Measurements from ENCODE around the gene DUSP15. TPM values are rescaled to one million over a fixed set of nuclear protein-coding genes. Genes with fewer than 3 reads are reported as not detected.
A peak's percentile ranks its signal among the peaks of the same experiment; 100 is the strongest.

The DUSP15 gene
- total and polyA plus RNA-seq, 2 of the 4 experiments (the other 2 are of a cell fraction), result not detected

DNA sequence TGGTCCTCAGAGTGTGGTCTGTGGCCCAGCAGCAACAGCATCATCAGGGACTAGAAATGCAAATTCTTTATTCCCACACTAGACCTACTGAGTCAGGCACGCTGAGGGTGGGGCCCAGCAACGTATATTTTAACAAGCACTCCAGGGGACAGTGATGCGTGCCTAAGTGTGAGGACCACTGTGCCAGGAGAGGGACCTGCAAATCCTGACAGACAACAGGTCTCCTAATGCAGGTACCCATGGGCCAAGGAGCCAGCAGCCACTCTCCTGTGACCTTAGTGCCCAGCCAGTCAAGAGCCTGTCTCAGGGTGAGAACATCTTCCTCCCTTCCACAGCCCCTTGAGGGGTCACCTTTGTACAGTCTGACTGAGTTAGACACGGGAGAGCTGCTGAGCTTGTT lies 59.1 kb downstream of the DUSP15 start:
- Histone ChIP-seq H3K4me2 (ENCODE audit: low read depth, low read length) (no peak overlapping the region), H3K4me1 (ENCODE audit: control insufficient read depth, insufficient read depth, low read length) (peaks cover 25% of the 10 kb centered on the region), H3K9me3 (ENCODE audit: control insufficient read depth, insufficient read depth, low read length) (no peaks in the 10 kb centered on the region), H3K27me3 (ENCODE audit: control insufficient read depth, insufficient read depth, low read length) (no peaks in the 10 kb centered on the region), H2BK5ac (ENCODE audit: low read depth, low read length, poor library complexity, severe bottlenecking) (peak overlapping the region; percentile 6), H3K27ac (ENCODE audit: insufficient read depth, low read length) (no peak overlapping the region), H3K36me3 (ENCODE audit: control insufficient read depth, insufficient read depth, low read length) (no peaks in the 10 kb centered on the region), H3K14ac (replicated peaks; ENCODE audit: low read depth, low read length) (peak overlapping the region; percentile 84), H2BK20ac (ENCODE audit: low read depth, low read length) (peak overlapping the region; percentile 68; the same call in 1 of the 2 replicates), H2AK5ac (ENCODE audit: low read depth, low read length) (peak overlapping the region; percentile 96), H3K56ac (ENCODE audit: extremely low read depth, insufficient read depth, low read length) (no peak overlapping the region), H4K20me1 (ENCODE audit: insufficient read depth, low read length) (0 out of 2 replicates have a peak, but pooled peaks cover 4% of the 10 kb centered on the region), H3K79me1 (ENCODE audit: low read depth in 1 of 2, low read length in 2 of 2) (peaks cover 3 to 18% of the 10 kb centered on the region in 2 experiments; a peak in 3 of 4 replicates), H4K91ac (ENCODE audit: insufficient read depth, low read depth, low read length) (peak overlapping the region; percentile 17; the same call in 1 of the 2 replicates), H3K9ac (ENCODE audit: low read depth, low read length) (no peak overlapping the region), H2AK9ac (replicated peaks; ENCODE audit: low read depth, low read length, poor library complexity) (peak overlapping the region; percentile 59), H3K18ac (ENCODE audit: low read depth, low read length) (peak overlapping the region; percentile 11; the same call in 1 of the 2 replicates), H2BK15ac (ENCODE audit: low read depth, low read length) (peak overlapping the region; percentile 83; the same call in 1 of the 3 replicates), H3K9me1 (ENCODE audit: insufficient read depth, low read length) (peaks cover 24% of the 10 kb centered on the region), H2AFZ (replicated peaks; ENCODE audit: low read length, poor library complexity) (peak overlapping the region; percentile 29), H4K5ac (ENCODE audit: low read depth, low read length) (peak overlapping the region; percentile 11; the same call in 1 of the 2 replicates), H3K4me3 (ENCODE audit: insufficient read depth, low read depth, low read length) (no peak overlapping the region), H2BK120ac (ENCODE audit: low read depth, low read length) (peak overlapping the region; percentile 90; the same call in 1 of the 2 replicates), H3K4ac (ENCODE audit: low read depth, low read length) (peak overlapping the region; percentile 74), H4K8ac (ENCODE audit: low read depth in 2 of 2, low read length in 2 of 2) (peak overlapping the region in 1 of 2 experiments; percentile 52; a peak in 1 of 4 replicates), H3K23ac (ENCODE audit: low read depth, low read length) (0 out of 2 replicates have a peak overlapping the region, but pooled peaks have one; percentile 30)
- intact Hi-C loops (cut with micrococcal nuclease) (no loop called here), in situ Hi-C loops (cut with MboI; ENCODE audit: low sequenced_read_pairs) (no loop called here), dilution Hi-C loops (cut with HindIII; ENCODE audit: low sequenced_read_pairs, unreplicated experiment) (no loop called here)
- 100% methylated on average over 1 of the region's 4 CpGs; no CpG with 5 or more reads in 1 of the 2 experiments for WGBS, 2 experiments (ENCODE audit: extremely low coverage in 2 of 2, insufficient read length in 1 of 2)
- ATAC-seq (ENCODE audit: low read depth) (no peak), DNase-seq (no peak)
- ChIA-PET POLR2A (ENCODE audit: unreplicated experiment) (no interaction called here), CTCF (interaction anchor here (1.2 kb wide), 1 partner anchor 12 kb away, joined by 3 read pairs; no protein-coding TSS in a partner anchor)
- BruUV-seq (replicated peaks), result no TSS peak
- no peak for TF ChIP-seq POLR2A (IDR thresholded peaks at IDR 0.05; ENCODE audit: low read depth, low read length)
- TF ChIP-seq, protein P1, sequence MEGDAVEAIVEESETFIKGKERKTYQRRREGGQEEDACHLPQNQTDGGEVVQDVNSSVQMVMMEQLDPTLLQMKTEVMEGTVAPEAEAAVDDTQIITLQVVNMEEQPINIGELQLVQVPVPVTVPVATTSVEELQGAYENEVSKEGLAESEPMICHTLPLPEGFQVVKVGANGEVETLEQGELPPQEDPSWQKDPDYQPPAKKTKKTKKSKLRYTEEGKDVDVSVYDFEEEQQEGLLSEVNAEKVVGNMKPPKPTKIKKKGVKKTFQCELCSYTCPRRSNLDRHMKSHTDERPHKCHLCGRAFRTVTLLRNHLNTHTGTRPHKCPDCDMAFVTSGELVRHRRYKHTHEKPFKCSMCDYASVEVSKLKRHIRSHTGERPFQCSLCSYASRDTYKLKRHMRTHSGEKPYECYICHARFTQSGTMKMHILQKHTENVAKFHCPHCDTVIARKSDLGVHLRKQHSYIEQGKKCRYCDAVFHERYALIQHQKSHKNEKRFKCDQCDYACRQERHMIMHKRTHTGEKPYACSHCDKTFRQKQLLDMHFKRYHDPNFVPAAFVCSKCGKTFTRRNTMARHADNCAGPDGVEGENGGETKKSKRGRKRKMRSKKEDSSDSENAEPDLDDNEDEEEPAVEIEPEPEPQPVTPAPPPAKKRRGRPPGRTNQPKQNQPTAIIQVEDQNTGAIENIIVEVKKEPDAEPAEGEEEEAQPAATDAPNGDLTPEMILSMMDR (conservative IDR thresholded peaks at IDR 0.05; ENCODE audit: low read depth, low read length), result no peak
- TF ChIP-seq MXI1 (IDR thresholded peaks at IDR 0.05; ENCODE audit: borderline replicate concordance, low read depth, low read length), result no peak
- TF ChIP-seq RFX5 (IDR thresholded peaks at IDR 0.05; ENCODE audit: low read depth, low read length), result no peak
- no peak for TF ChIP-seq RCOR1 (IDR thresholded peaks at IDR 0.05; ENCODE audit: insufficient replicate concordance, low read length)
- no peak for TF ChIP-seq CEBPB (IDR thresholded peaks at IDR 0.05; ENCODE audit: low read depth, low read length)
- TF ChIP-seq, protein P2, sequence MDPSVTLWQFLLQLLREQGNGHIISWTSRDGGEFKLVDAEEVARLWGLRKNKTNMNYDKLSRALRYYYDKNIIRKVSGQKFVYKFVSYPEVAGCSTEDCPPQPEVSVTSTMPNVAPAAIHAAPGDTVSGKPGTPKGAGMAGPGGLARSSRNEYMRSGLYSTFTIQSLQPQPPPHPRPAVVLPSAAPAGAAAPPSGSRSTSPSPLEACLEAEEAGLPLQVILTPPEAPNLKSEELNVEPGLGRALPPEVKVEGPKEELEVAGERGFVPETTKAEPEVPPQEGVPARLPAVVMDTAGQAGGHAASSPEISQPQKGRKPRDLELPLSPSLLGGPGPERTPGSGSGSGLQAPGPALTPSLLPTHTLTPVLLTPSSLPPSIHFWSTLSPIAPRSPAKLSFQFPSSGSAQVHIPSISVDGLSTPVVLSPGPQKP (IDR thresholded peaks at IDR 0.05; ENCODE audit: borderline replicate concordance, low read depth, low read length), result no peak
- no peak for TF ChIP-seq MAZ (IDR thresholded peaks at IDR 0.05; ENCODE audit: borderline replicate concordance, low read depth, low read length)
- no peak for TF ChIP-seq BHLHE40 (IDR thresholded peaks at IDR 0.05; ENCODE audit: low read depth, low read length)
